HG03135 (cell line): Measurements from ENCODE around the gene KIAA0930.

Experiments
- ATAC-seq: cut with Tn5 transposase; IDR thresholded peaks from one replicate; pipeline ENCODE4 v1.9.1; 2021; ENCODE audit warnings: mild to moderate bottlenecking, moderate library complexity; ENCODE audit not compliant: unreplicated experiment

KIAA0930 gene

DNA sequence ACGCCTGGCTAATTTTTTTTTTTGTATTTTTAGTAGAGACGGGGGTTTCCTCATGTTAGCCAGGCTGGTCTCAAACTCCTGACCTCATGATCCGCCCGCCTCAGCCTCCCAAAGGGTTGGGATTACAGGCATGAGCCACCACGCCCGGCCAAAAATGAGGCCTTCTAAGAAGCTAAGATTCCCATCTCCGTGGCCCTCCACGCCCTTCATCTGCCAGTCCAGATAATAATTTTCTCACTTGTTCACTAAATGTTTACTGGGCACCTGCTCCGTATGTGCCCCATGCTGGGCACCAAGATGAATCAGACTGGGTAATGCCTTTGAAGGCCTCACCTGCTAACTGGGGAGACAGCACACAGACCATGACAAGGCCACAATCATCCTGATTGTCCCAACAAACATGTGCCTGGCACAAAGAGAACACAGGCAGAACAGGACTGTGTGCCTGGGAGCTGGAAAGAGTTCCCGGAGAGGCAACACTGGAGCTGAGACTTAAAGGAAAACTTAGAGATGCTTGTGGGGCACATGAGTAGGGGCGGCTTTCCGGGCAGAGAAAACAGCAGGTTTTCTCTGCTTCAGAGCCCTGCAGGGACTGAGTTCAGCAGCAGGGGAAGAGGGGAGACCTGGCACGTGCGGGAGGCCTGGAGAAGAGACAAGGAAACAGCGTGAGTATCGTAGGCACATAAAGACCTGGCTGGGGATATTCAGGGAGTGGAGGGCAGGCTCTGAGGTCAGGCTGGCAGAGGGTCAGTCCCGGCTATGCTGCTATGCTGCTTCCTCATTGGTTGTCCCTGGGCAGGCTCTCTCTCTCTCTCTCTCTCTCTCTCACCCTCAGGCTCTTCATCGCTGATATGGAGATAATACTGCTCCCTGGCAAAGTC, 2.4 kb downstream of the KIAA0930 start:
- ATAC-seq: no peak

DNA sequence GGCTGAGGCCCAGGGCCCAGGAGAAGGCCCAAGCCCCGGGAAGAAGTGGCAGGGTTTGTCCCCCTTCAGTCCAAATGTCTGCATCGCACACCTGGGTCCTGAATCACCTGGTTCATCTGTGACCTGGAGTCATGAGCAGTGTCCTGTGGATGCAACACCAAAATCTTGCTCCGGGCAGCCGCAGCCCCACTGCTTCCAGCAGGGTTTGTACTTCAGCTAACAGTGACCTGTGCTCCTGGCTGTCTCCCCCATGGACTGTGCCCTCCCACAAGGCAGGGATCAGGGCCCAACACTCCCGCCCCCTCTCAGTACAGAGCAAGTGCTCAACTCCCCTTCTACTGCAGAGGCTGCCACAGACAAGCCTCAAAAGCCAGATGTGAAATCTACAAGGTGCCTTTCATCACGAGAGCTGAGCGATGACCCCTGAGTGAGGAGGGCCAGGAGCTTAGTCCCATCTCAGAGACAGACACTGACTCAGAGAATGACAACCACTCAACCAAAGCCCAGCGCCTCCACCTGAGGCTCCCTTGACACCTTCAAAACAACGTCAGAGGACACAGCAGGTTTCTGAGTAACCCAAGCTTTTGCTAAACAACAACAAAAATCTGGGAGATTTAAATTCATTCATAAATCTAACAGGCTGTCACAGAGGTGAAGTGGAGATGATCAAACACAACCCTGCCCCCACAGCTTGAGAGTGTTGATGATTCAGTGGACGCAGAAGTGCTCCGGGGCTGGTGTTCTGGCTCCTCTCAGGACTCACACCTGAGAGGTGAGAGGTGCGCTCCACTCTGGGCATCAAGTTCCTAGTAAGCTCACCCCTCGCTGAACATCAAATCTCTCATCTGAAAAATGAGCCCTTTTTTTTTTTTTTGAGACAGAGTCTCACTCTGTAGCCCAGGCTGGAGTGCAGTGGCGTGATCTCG, 3.4 kb downstream of the KIAA0930 start:
- no peak for ATAC-seq

DNA sequence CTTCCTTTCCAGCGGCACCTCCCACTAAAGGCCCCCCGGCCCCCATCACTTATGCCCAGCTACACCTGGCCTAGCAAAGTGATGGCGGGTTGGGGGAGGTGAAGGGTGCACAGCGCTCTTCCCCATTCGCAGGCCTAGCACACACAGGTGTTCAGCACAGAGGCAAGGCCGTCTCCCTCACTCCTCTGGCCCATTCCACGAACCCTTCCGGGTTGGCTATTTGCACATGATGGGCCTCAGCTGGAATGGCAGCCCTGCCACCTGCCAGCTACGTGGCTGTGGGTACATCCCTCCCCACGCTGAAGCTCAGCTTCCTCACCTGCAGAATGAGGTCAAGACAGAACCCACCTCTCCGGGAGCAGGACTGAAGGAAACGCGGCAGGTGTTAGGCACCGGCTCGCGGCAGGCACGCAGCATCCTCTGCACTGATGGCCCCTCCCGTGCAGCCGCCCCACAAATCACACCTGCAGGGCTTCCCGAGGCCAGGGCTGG, 4.8 kb downstream of the KIAA0930 start:
- no peak for ATAC-seq

DNA sequence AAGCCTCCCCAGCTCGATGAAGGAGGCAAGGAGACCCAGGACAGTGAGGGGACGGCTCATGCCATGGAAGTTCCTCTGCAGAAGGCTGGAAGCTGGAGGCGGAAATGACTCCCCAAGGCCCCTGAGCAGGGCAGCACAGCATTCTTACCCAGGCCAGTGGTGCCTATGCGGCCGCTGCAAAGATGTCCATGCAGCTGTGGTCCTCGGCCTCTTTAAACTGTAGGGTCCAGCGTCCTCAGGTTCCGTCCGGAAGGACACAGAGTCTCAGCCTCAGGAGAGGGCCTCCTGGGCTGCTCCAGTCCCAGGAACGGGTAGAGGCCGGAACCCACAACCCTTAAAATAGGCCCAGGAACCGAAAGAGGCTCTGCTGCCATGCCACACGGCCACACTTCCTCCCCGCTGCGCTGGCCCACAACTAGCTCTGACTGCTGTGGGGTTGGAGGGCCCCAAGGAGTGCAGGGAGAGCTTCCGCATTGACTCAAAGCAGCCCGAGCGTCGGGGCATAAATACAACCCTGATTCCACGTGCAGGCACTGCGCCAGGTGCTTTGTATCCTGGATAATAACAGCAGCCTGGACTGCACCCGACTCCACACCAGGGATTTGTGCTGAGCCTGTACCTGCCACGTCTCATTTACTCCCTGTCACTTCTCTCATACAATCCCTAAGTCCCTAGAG, 5.5 kb downstream of the KIAA0930 start:
- ATAC-seq: peak; percentile 61

DNA sequence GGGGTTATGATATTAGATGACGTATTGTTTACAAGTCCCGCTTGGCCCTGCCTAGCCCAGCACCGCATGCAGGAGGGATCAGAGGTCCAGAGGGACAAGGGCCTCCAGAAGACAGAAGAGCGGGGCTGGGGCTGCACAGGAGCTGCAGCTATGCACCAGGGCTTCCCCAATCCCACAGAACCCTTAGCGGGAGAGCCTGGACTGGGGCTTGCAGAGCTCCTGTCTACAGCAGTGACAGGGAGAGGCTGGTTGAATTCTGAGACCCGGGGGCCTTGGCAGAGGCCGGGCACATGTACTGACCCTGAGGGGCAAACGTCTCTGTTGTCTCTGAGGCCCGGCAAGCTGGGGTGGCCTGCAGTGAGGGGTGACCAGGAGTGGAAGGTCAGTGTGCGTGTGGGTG, 6.9 kb downstream of the KIAA0930 start:
- ATAC-seq: no peak

DNA sequence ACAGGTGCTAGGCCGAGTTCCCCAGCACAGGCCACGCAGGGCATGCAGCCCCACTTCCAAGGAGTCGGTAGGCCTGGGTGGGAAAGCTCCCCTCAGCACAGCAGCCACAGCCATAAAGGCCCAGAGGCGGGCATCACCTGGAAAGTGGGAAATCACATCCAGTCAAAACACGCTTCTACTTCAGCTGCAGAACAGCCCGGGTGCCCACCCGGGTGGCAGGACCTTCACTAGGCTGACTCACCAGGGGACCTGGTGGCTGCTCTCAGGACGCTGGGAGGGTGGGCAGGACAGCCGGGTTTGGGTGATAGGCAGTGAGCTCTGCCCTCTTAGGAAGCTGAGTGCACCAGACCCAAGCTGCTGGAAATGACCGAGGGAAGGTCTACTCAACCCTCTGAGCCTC, 7.3 kb downstream of the KIAA0930 start:
- no peak for ATAC-seq

DNA sequence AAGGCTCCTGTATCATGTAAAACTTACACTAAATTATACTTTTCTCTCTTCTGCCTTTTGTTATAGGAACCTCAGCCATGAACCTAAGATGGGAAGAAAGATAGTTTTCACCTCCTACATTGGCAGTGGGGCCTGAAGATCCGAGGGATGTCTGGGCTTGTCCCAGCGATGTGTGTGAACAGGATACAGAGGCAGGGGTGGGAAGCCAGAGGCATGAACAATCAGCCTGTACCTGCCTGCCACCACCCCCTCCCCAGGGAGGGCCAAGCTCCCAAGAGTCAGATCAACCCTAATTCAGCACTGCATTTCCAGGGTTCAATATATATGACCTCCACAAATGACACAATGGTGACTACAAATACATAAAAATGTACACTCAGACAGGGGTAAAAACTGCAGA, 9.4 kb downstream of the KIAA0930 start:
- no peak for ATAC-seq

DNA sequence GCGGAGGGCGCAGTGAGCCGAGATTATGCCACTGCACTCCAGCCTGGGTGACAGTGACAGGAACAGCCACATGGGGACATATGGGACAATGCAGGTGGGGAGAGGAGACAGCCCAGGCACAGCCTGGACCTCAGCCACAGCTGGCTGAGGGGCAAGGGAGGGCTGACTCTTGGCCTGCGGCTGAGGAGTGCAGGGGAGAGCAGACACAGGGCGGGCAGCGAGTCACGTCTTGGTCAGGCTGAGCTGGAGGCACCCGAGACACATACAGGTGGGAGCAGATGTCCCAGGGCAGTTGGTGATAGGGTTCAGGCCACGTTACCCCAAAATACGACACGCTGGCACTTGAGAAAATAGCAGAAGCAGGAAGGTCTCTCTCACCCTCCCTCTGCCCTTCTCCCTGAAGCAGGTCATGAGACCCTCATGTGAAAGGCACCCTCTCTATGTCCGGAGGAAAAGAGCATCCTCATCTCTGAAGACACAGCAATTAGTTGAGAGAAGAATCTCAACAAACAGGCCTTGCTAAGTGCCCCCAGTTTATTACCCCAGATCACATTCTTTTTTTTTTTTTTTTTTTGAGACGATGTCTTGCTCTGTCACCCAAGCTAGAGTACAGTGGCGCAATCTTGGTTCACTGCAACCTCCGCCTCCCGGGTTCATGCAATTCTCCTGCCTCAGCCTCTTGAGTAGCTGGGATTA, 10.5 kb downstream of the KIAA0930 start:
- ATAC-seq: no peak

DNA sequence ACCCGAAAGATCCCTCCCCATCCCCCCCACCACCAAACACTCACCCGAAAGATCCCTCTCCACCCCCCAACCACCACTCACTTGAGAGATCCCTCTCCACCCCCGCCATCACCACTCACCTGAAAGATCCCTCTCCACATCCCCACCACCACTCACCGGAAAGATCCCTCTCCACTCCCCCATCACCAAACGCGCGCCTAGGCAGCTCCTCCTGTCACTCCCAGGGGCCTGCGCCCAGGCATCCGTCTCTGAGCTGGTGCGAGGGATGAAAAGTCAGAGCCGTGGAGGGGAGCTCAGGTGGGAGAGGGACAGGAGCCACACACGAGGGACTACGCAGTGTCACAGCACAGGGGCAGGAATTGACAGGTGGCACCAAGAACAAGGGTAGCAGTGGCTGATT, 11.5 kb downstream of the KIAA0930 start:
- no peak for ATAC-seq

DNA sequence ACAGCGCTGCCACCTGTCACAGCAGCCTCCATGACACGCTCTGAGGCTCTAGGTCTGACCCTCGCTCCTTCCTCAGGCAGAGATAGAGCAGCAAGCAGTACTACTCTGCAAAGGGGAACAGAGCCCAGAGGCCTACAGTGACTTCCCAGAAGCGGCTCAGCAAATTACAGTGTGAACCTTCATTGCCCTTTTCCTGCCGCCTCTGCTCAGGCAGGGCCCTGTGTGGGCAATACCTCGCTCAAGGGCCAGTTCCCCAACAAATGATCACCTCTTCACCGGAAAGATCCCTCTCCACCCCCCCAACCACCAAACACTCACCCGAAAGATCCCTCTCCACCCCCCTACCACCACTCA, 12.3 kb downstream of the KIAA0930 start:
- ATAC-seq: no peak

DNA sequence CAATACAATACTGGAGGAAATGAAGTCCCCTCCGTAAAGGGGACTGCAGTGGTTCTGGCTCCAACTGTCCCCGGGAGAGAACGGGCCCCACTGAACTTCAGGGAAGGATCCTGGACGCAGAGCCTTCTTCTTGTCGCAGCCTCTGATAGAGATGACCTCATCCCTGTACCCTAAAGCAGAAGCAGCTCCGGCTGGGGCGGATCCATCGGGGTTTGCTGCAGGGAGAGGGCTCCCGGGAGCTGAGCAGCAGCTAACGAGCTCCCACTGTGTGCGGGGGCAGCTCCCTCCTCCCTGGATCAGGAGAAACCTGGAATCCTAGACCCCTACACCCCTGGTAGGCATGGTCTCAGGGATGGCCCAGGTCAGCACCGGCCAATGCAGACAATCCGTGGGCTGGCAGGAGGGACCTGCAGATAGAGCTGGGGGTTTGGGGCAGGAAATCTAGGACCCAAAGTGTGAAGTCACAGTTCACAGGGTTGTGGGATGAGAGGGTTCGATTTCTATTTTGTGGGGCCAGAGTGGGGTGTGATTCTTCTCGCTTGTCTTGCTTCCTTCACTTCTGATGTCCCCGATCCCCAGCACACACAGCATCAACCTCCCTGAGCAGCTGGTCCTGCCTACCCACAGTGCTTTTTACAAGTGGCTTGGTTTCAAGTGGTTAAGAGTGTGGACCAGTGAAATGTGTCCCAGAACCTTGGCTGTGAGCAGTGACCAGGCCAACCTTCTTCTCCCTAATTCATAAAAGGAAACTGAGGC, 12.9 kb downstream of the KIAA0930 start:
- no peak for ATAC-seq

DNA sequence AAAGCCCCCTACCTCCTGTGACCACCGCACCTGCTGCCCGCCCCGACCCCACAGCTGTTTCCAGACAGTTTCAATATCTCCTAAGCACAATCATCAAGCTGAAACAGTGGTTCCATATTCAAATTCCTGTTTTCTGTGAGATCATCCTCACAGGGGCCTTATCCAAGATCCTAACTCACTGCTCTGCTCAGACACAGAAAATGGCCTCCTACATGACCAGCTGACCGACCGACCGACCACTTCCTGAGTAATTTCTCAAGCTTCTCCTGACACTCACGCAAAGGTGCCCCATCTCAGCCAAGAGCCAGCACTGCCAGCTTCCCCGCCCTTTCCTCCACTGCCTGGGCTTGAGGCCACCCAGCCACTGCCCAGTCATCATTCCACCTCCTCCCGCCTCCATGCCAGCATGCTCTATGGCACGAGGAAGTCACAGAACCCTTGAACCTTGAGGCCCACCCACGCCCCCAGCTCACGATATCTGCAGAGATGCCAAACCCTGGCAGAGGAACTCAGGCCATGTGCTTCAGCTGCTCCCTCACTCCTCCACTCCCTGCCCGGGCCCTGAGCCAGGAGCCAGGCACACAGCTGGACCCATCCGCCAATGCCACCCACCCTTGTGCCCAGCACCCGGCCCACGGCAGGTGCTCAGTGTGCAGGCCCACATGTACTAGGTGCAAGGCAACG, 14.0 kb downstream of the KIAA0930 start:
- no peak for ATAC-seq

DNA sequence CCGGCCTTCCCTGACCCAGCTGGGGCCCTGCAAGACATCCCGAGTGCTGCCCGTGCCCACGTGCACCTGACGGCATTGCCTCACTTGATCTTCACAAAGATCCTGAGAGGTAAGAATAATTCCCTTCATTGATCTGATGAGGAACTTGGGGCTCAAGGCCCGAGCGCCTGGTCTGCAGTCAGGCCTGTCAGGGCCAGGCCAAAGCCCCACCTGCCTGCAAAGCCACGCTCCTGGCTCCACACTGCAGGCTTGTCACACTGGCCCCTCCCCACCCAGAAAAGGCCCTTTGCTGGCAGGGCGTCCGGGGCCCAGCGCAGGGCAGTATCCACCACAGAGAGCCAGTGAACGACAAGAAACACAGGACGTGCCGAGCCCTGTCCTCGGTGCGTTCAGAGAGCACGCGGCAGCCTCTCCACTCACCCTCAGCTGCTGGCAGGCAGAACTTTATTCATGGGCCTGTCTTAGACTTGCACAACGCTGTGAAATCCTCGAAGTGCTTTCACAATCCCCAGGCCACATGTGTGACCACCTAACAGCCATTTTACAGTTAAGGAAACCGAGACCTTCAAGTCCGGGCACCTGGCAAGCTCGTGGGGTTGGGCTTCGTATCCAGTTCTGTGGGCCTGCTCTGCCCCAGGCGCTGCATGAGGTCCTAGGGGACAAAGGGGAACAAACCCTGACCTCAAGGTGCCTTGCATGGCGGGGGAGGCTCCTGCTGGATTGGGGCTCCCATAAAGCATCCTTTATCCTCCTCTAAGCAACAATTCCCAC, 14.8 kb downstream of the KIAA0930 start:
- no peak for ATAC-seq

DNA sequence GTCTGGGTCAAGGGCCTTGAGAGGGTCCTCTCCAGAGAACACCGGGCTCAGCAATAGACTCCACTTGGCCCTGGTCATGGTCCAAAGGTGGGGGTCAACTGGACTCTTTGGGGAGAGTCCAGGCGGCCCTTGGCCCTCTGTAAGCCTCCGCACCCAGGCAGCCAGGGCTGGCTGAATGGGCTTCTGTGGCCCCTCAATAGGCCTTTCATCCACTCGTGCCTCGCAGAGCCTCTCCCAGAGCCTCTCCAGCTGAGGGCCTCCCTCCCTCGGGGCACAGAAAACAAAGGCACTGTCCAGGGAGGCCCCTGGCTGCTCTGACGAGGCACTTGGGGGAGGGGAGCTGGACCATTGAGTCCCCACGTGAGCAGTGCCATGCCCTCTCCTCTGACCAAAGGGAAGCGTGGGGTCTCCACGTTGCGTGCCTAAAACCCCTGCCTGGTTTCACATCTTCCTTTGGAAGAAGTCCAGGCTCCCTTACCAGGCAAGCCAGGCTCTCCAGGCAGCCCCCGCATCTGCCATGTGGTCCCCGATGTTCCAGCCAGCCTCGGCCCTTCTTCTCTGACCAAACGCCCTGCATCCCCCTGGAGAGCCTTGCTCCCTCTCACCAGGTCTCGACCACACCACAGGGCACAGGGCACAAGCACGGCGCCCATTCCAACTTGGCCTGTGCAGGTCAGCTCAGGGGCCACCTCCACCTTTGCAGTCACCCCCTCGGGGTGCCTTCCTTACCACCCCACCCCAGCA, 15.5 kb downstream of the KIAA0930 start:
- no peak for ATAC-seq

DNA sequence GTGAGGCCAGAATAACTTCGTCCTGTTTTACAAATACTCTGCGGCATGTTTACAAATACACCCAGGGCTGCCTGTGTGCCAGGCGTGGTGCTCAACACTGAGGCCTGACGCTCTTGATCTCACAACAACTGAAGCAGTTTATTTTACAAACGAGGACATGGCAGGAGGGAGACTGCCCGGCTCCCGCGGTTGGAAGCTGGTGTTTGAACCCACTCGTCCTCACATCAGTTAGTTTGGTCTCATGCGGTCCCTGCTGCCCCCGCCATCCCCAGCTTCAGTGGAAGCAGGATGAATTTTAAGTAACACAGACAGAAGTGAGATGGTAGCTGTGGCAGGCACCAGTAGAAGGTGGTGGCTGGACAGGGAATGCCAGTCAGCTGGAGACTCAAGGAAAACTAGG, 16.4 kb downstream of the KIAA0930 start:
- ATAC-seq: no peak

DNA sequence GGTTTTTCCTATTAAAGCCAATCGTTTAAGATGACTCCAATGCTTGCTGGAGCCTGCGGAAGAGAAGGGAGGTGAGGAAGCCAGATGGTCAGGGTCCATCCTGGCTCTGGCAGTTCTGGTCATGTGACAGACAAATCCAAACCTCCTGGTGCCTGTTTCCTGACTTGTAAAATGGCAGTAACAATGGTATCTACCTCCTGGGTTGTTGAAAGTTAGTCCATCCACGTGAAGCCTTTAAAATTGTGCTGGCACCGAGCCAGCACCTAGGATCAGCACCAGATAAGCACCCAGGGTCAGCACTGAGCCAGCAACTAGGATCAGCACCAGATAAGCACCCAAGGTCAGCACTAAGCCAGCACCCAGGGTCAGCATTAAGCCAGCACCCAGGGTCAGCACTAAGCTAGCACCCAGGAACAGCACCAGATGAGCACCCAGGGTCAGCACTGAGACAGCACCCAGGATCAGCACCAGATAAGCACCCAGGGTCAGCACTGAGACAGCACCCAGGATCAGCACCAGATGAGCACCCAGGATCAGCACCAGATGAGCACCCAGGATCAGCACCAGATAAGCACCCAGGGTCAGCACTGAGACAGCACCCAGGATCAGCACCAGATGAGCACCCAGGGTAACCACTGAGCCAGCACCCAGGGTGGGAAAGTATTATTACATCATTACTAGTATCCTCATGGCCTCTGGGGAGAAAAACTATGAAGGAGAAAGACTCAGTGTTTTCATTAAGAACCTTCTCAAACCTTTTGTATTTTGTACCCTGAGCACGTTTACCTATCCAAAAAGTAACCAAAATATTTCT, 17.2 kb downstream of the KIAA0930 start:
- no peak for ATAC-seq

DNA sequence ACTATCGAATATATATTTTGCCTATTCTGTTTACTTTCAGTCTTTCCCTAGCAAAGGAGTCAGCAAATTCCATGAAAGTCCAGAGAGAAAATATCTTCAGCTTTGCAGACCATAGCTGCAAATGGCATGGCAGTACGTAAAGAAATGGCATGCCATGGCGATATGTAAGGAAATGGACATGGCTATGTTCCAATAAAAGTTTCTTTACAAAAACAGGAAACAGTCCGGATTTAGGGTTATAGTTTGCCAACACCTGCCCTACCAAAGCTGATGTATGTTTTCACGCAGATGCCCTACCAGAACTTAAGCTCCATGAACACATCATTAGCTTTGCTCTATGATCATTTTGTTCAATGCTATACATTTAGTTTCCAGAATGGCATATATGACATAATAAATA, 19.5 kb downstream of the KIAA0930 start:
- no peak for ATAC-seq
